ENCODE data around the gene VPS26A.

Gene VPS26A

GRCh38 chr10:69123747-69124562 lies at the start of gene VPS26A:
Gene VPS26A (plus strand): TSS chr10:69124178. CDS start chr10:69124278, 100 bp downstream.
- peak; percentile 98 for DNase-seq (ENCODE audit: low read depth)

GRCh38 chr10:69074532-69074931 lies 49.4 kb upstream of the VPS26A start:
- DNase-seq (ENCODE audit: low read depth) = no peak

- no peak for DNase-seq (ENCODE audit: low read depth)
These were observed 48.5 kb upstream of the VPS26A start for GRCh38 chr10:69075431-69075830.

GRCh38 chr10:69078311-69078710 lies 45.7 kb upstream of the VPS26A start:
- no peak for DNase-seq (ENCODE audit: low read depth)

- no peak for DNase-seq (ENCODE audit: low read depth)
These were observed 43.8 kb upstream of the VPS26A start for GRCh38 chr10:69080226-69080625.

- DNase-seq (ENCODE audit: low read depth) = no peak
These were observed 37.9 kb upstream of the VPS26A start for GRCh38 chr10:69086001-69086509.

GRCh38 chr10:69087590-69088470 lies 36.1 kb upstream of the VPS26A start, which contains the start of gene SRGN:
Gene SRGN (plus strand): TSS chr10:69088103. CDS start chr10:69088158, 55 bp downstream.
- peak; percentile 64 for DNase-seq (ENCODE audit: low read depth)

- DNase-seq (ENCODE audit: low read depth) = no peak
These were observed 35.6 kb upstream of the VPS26A start for GRCh38 chr10:69088471-69088769.

GRCh38 chr10:69088801-69089501 lies 35.0 kb upstream of the VPS26A start:
- no peak for DNase-seq (ENCODE audit: low read depth)

GRCh38 chr10:69089638-69090599 lies 34.1 kb upstream of the VPS26A start:
- DNase-seq (ENCODE audit: low read depth) = peak; percentile 66

- DNase-seq (ENCODE audit: low read depth) = no peak
These were observed 33.3 kb upstream of the VPS26A start for GRCh38 chr10:69090685-69091084.

GRCh38 chr10:69091143-69091651 lies 32.8 kb upstream of the VPS26A start:
- no peak for DNase-seq (ENCODE audit: low read depth)

GRCh38 chr10:69092959-69093850 lies 30.8 kb upstream of the VPS26A start:
- peak; percentile 76 for DNase-seq (ENCODE audit: low read depth)

GRCh38 chr10:69093933-69094332 lies 30.0 kb upstream of the VPS26A start:
- no peak for DNase-seq (ENCODE audit: low read depth)

- no peak for DNase-seq (ENCODE audit: low read depth)
These were observed 27.9 kb upstream of the VPS26A start for GRCh38 chr10:69096045-69096444.

GRCh38 chr10:69097729-69098128 lies 26.2 kb upstream of the VPS26A start:
- no peak for DNase-seq (ENCODE audit: low read depth)

GRCh38 chr10:69100136-69100872 lies 23.7 kb upstream of the VPS26A start:
- DNase-seq (ENCODE audit: low read depth) = no peak

GRCh38 chr10:69101451-69102095 lies 22.4 kb upstream of the VPS26A start:
- no peak for DNase-seq (ENCODE audit: low read depth)

GRCh38 chr10:69102440-69102839 lies 21.5 kb upstream of the VPS26A start:
- DNase-seq (ENCODE audit: low read depth) = no peak
